A673 (cell line): ENCODE measurements around the gene RABGGTA. TPM values are rescaled to one million over a fixed set of nuclear protein-coding genes. Genes with fewer than 3 reads are reported as not detected.

Source experiments
- BruUV-seq: library from RNA; stranded (reverse); fragments of 400-500 nt; replicated peaks from 2 replicates; lab custom pipeline; 2021; lab: Mats Ljungman, UMichigan
- CTCF ChIA-PET: fragments of 300-600 bp; sonication (Branson Sonifier 250); formaldehyde crosslinking; loops from one replicate; lab custom pipeline; 2022; ENCODE audit warnings: antibody characterized with exemption; lab: Charles Lee
- POLR2A ChIA-PET: fragments of 300-600 bp; sonication (Branson Sonifier 250); formaldehyde crosslinking; loops from one replicate; lab custom pipeline; 2022; ENCODE audit warnings: antibody characterized with exemption; ENCODE audit not compliant: low non-redundant PET; lab: Charles Lee
- DNase-seq: peaks from one replicate; pipeline ENCODE4 v3.0.0-alpha.2; 2015; ENCODE audit warnings: low spot score
- H3K27ac ChIP-seq: fragments of 200-600 bp; sonication (generic); 2 replicates; pipeline ENCODE4 v1.5.1; 2016; ENCODE audit warnings: mixed run types, low read depth, mild to moderate bottlenecking, mixed read lengths, antibody characterized with exemption, low read length; ENCODE audit not compliant: poor library complexity, severe bottlenecking
- H3K27me3 ChIP-seq: fragments of 200-600 bp; sonication (generic); replicated peaks from 2 replicates; pipeline ENCODE4 v1.6.1; 2017; ENCODE audit warnings: mixed run types, low read depth, mild to moderate bottlenecking, mixed read lengths, antibody characterized with exemption, low read length; ENCODE audit not compliant: insufficient read depth, poor library complexity
- H3K36me3 ChIP-seq: fragments of 200-600 bp; sonication (generic); 2 replicates; pipeline ENCODE4 v1.6.1; 2016; ENCODE audit warnings: mixed run types, mild to moderate bottlenecking, mixed read lengths, antibody characterized with exemption, low read length; ENCODE audit not compliant: insufficient read depth, poor library complexity, severe bottlenecking
- H3K4me1 ChIP-seq: fragments of 200-600 bp; sonication (generic); 2 replicates; pipeline ENCODE4 v1.6.1; 2017; ENCODE audit warnings: mixed run types, mild to moderate bottlenecking, mixed read lengths, antibody characterized with exemption, low read length; ENCODE audit not compliant: insufficient read depth, poor library complexity, severe bottlenecking
- H3K4me3 ChIP-seq: fragments of 200-600 bp; sonication (generic); 2 replicates; pipeline ENCODE4 v1.5.1; 2016; ENCODE audit warnings: low read depth, mixed run types, mild to moderate bottlenecking, mixed read lengths, low read length; ENCODE audit not compliant: poor library complexity, severe bottlenecking
- H3K9me3 ChIP-seq: fragments of 200-600 bp; sonication (generic); 2 replicates; pipeline ENCODE4 v1.6.1; 2016; ENCODE audit warnings: mixed run types, low read depth, mild to moderate bottlenecking, mixed read lengths, antibody characterized with exemption, low read length; ENCODE audit not compliant: poor library complexity, severe bottlenecking
- EZH2 ChIP-seq: fragments of 200-600 bp; sonication (generic); IDR thresholded peaks from 2 replicates; pipeline ENCODE4 v1.6.1; 2017; ENCODE audit warnings: borderline replicate concordance, low read depth, mild to moderate bottlenecking, mixed read lengths, antibody characterized with exemption, low read length; ENCODE audit not compliant: poor library complexity, severe bottlenecking
- intact Hi-C: fragments of 100-400 bp; cut with micrococcal nuclease; formaldehyde crosslinking; loops from one replicate; pipeline ENCODE4 v1.10.0; 2022; ENCODE audit not compliant: unreplicated experiment
- total RNA-seq: library from RNA; stranded (reverse); gene quantifications from 2 replicates; pipeline ENCODE4 v1.2.3, GENCODE V29; 2021
- TF ChIP-seq, protein P1 (sequence below): fragments of 300-800, 200-600 bp; sonication (generic); conservative IDR thresholded peaks from 2 replicates; pipeline ENCODE4 v1.5.1; 2017; ENCODE audit warnings: low read depth, mild to moderate bottlenecking, antibody characterized with exemption, low read length, moderate library complexity, mixed read lengths

The RABGGTA gene
- total RNA-seq, 1 experiment from 2014 or later: 22.2 TPM

DNA sequence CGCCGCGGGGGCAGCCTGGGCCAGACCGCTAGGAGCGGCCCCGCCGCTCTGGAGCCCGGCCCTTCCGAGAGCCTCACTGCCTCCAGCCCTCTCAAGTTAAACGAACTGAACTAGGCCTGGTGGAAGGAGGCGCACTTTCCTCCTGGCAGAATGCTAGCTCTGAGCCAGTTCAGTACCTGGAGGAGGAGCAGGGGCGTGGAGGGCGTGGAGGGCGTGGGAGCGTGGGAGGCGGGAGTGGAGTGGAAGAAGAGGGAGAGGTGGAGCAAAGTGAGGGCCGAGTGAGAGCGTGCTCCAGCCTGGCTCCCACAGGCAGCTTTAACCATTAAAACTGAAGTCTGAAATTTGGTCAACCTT is 45.2 kb upstream of the RABGGTA start:
- TF ChIP-seq, protein P1, sequence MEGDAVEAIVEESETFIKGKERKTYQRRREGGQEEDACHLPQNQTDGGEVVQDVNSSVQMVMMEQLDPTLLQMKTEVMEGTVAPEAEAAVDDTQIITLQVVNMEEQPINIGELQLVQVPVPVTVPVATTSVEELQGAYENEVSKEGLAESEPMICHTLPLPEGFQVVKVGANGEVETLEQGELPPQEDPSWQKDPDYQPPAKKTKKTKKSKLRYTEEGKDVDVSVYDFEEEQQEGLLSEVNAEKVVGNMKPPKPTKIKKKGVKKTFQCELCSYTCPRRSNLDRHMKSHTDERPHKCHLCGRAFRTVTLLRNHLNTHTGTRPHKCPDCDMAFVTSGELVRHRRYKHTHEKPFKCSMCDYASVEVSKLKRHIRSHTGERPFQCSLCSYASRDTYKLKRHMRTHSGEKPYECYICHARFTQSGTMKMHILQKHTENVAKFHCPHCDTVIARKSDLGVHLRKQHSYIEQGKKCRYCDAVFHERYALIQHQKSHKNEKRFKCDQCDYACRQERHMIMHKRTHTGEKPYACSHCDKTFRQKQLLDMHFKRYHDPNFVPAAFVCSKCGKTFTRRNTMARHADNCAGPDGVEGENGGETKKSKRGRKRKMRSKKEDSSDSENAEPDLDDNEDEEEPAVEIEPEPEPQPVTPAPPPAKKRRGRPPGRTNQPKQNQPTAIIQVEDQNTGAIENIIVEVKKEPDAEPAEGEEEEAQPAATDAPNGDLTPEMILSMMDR: no peak
- no peak for TF ChIP-seq EZH2
- POLR2A ChIA-PET: no interaction called here
- Histone ChIP-seq H3K4me1 (no peaks in the 10 kb centered on the region), H3K27me3 (no peaks in the 10 kb centered on the region), H3K4me3 (no peak overlapping the region), H3K9me3 (no peaks in the 10 kb centered on the region), H3K36me3 (no peaks in the 10 kb centered on the region), H3K27ac (no peak overlapping the region)
- intact Hi-C loops: no loop called here
- no peak for DNase-seq
- BruUV-seq: no TSS peak
- CTCF ChIA-PET: no interaction called here

DNA sequence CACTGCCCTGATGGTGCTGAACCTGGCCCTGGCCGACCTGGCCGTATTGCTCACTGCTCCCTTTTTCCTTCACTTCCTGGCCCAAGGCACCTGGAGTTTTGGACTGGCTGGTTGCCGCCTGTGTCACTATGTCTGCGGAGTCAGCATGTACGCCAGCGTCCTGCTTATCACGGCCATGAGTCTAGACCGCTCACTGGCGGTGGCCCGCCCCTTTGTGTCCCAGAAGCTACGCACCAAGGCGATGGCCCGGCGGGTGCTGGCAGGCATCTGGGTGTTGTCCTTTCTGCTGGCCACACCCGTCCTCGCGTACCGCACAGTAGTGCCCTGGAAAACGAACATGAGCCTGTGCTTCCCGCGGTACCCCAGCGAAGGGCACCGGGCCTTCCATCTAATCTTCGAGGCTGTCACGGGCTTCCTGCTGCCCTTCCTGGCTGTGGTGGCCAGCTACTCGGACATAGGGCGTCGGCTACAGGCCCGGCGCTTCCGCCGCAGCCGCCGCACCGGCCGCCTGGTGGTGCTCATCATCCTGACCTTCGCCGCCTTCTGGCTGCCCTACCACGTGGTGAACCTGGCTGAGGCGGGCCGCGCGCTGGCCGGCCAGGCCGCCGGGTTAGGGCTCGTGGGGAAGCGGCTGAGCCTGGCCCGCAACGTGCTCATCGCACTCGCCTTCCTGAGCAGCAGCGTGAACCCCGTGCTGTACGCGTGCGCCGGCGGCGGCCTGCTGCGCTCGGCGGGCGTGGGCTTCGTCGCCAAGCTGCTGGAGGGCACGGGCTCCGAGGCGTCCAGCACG is 44.6 kb upstream of the RABGGTA start:
- ChIA-PET CTCF (no interaction called here), POLR2A (no interaction called here)
- no peak for DNase-seq
- peaks cover 3% of the 10 kb centered on the region for H3K4me1 ChIP-seq
- H3K4me3 ChIP-seq: no peak overlapping the region
- intact Hi-C loops: no loop called here
- no peaks in the 10 kb centered on the region for H3K36me3 ChIP-seq
- H3K27me3 ChIP-seq: no peaks in the 10 kb centered on the region
- no peaks in the 10 kb centered on the region for H3K9me3 ChIP-seq
- no TSS peak for BruUV-seq
- TF ChIP-seq, protein P1: no peak
- no peak for TF ChIP-seq EZH2
- no peak overlapping the region for H3K27ac ChIP-seq

DNA sequence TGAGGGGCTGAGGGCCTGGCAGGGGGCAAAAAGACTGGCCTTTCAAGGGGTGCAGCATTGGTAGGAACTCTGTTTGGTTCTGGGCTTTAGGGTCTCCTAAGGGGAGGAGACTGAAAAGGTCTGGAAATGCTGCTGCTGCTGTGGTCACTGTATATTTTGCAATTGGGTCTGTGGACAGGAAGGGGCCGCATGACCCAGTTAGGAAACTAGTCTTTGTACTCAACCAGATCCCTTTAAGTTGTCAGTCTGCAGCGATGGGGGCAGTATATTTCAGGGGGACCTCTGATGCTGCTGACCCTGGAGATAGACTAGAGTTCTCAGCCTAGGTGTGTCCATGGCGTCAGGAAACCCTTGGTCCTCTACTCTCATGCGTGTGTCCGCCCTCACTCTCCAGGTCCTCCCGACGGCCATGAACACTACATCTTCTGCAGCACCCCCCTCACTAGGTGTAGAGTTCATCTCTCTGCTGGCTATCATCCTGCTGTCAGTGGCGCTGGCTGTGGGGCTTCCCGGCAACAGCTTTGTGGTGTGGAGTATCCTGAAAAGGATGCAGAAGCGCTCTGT is 43.9 kb upstream of the RABGGTA start:
- H3K27ac ChIP-seq: no peak overlapping the region
- no peaks in the 10 kb centered on the region for H3K36me3 ChIP-seq
- BruUV-seq: no TSS peak
- ChIA-PET CTCF (no interaction called here), POLR2A (no interaction called here)
- H3K4me1 ChIP-seq: peaks cover 9% of the 10 kb centered on the region
- H3K4me3 ChIP-seq: no peak overlapping the region
- DNase-seq: no peak
- TF ChIP-seq EZH2: no peak
- intact Hi-C loops: no loop called here
- H3K27me3 ChIP-seq: no peaks in the 10 kb centered on the region
- no peaks in the 10 kb centered on the region for H3K9me3 ChIP-seq
